HG02759 (cell line): ENCODE data around the gene OR13C8.
"Not testable (repeated sequence)": the region's sequence is repeated elsewhere in the genome, so short reads cannot be mapped to it uniquely, and the experiment has no call there.

ENCODE experiments used
- ATAC-seq: cut with Tn5 transposase; IDR thresholded peaks from one replicate; pipeline ENCODE4 v1.9.1; 2021; ENCODE audit warnings: mild to moderate bottlenecking, moderate library complexity; ENCODE audit not compliant: unreplicated experiment

Gene OR13C8

GRCh38 chr9:104568868-104569267 is at the start of gene OR13C8:
TSS of gene OR13C8 (plus strand) at chr9:104569168. CDS start at chr9:104569168, 0 bp downstream.
- ATAC-seq: no peak

- ATAC-seq: not testable (repeated sequence)
These were observed 48.7 kb upstream of the OR13C8 start for GRCh38 chr9:104520241-104520640.

- no peak for ATAC-seq
These were observed 41.9 kb upstream of the OR13C8 start, which contains the start of gene OR13C4 for GRCh38 chr9:104527109-104527508. TSS of gene OR13C4 (minus strand) at chr9:104527209. CDS start at chr9:104527209, 0 bp downstream.

- ATAC-seq: no peak
These were observed 32.2 kb upstream of the OR13C8 start, which contains the start of gene OR13C3 for GRCh38 chr9:104536756-104537155. TSS of gene OR13C3 (minus strand) at chr9:104536856. CDS start at chr9:104536723, 133 bp downstream.

GRCh38 chr9:104539275-104539674 is 29.7 kb upstream of the OR13C8 start:
- ATAC-seq: no peak

- no peak for ATAC-seq
These were observed 24.3 kb upstream of the OR13C8 start for GRCh38 chr9:104544644-104545043.

GRCh38 chr9:104553261-104553660 is 15.7 kb upstream of the OR13C8 start:
- ATAC-seq: no peak

- no peak for ATAC-seq
These were observed 13.4 kb upstream of the OR13C8 start for GRCh38 chr9:104555521-104555920.

GRCh38 chr9:104556830-104557634 is 11.9 kb upstream of the OR13C8 start:
- no peak for ATAC-seq

- no peak for ATAC-seq
These were observed 4.6 kb upstream of the OR13C8 start for GRCh38 chr9:104564358-104564757.

GRCh38 chr9:104572612-104573011 is 3.6 kb downstream of the OR13C8 start:
- no peak for ATAC-seq

GRCh38 chr9:104575456-104575855 is 6.5 kb downstream of the OR13C8 start:
- no peak for ATAC-seq

- ATAC-seq: no peak
These were observed 8.3 kb downstream of the OR13C8 start for GRCh38 chr9:104577263-104577662.

- ATAC-seq: no peak
These were observed 11.6 kb downstream of the OR13C8 start for GRCh38 chr9:104580562-104580961.

GRCh38 chr9:104586496-104587180 is 17.7 kb downstream of the OR13C8 start:
- no peak for ATAC-seq

GRCh38 chr9:104589626-104590025 is 20.7 kb downstream of the OR13C8 start:
- ATAC-seq: no peak

- ATAC-seq: not testable (repeated sequence)
These were observed 29.8 kb downstream of the OR13C8 start for GRCh38 chr9:104598749-104599148.

GRCh38 chr9:104599313-104599712 is 30.3 kb downstream of the OR13C8 start, which contains the start of gene OR13C5:
TSS of gene OR13C5 (minus strand) at chr9:104599413. CDS start at chr9:104599413, 0 bp downstream.
- ATAC-seq: not testable (repeated sequence)

- ATAC-seq: peak; percentile 69
These were observed 35.8 kb downstream of the OR13C8 start for GRCh38 chr9:104604801-104605200.

GRCh38 chr9:104605527-104605926 is 36.6 kb downstream of the OR13C8 start, which contains the start of gene OR13C2:
TSS of gene OR13C2 (minus strand) at chr9:104605627. CDS start at chr9:104605627, 0 bp downstream.
- ATAC-seq: not testable (repeated sequence)

GRCh38 chr9:104606152-104606551 is 37.2 kb downstream of the OR13C8 start:
- ATAC-seq: no peak

- no peak for ATAC-seq
These were observed 39.4 kb downstream of the OR13C8 start for GRCh38 chr9:104608336-104608735.
